HepG2 (cell line): ENCODE results near the gene IL17RB. TPM values are rescaled to one million over a fixed set of nuclear protein-coding genes. Genes with fewer than 3 reads are reported as not detected.

ENCODE experiments used
- ESRRA ChIP-seq: sonication (generic); formaldehyde crosslinking; IDR thresholded peaks from 2 replicates; pipeline ENCODE4 v1.5.1; 2020; ENCODE audit warnings: mild to moderate bottlenecking, low read depth, missing genetic modification reagents
- GATAD2A ChIP-seq: IDR thresholded peaks from 2 replicates; pipeline ENCODE4 v1.6.1; 2016
- KDM2A ChIP-seq: sonication (generic); formaldehyde crosslinking; IDR thresholded peaks from 2 replicates; pipeline ENCODE4 v1.4.0; 2020; ENCODE audit warnings: low read depth, missing genetic modification reagents, borderline replicate concordance
- MEIS1 ChIP-seq: sonication (generic); formaldehyde crosslinking; IDR thresholded peaks from 2 replicates; pipeline ENCODE4 v1.9.0; 2021; ENCODE audit warnings: mild to moderate bottlenecking, missing genetic modification reagents, moderate library complexity, borderline replicate concordance
- MXI1 ChIP-seq: IDR thresholded peaks from 3 replicates; pipeline ENCODE4 v1.6.1; 2012; ENCODE audit warnings: low read depth, low read length, inconsistent platforms, borderline replicate concordance
- NFRKB ChIP-seq: fragments of 450-650 bp; IDR thresholded peaks from 2 replicates; pipeline ENCODE4 v1.6.1; 2017
- PAWR ChIP-seq: sonication (generic); formaldehyde crosslinking; IDR thresholded peaks from 2 replicates; pipeline ENCODE4 v1.4.0; 2020; ENCODE audit warnings: missing genetic modification reagents, mild to moderate bottlenecking, borderline replicate concordance
- RFX3 ChIP-seq: IDR thresholded peaks from 2 replicates; pipeline ENCODE4 v1.6.1; 2016; ENCODE audit warnings: missing biosample characterization, missing genetic modification reagents
- ZFP1 ChIP-seq: IDR thresholded peaks from 2 replicates; pipeline ENCODE4 v1.6.1; 2016
- ZNF143 ChIP-seq: sonication (generic); formaldehyde crosslinking; IDR thresholded peaks from 2 replicates; pipeline ENCODE4 v1.4.0; 2020; ENCODE audit warnings: missing genetic modification reagents
- ZNF264 ChIP-seq: sonication (generic); formaldehyde crosslinking; IDR thresholded peaks from 2 replicates; pipeline ENCODE4 v1.4.0; 2020; ENCODE audit warnings: missing genetic modification reagents
- ZNF343 ChIP-seq: sonication (generic); formaldehyde crosslinking; IDR thresholded peaks from 2 replicates; pipeline ENCODE4 v1.4.0; 2020; ENCODE audit warnings: mild to moderate bottlenecking, missing genetic modification reagents
- ZNF431 ChIP-seq: sonication (generic); formaldehyde crosslinking; IDR thresholded peaks from 2 replicates; pipeline ENCODE4 v1.9.0; 2022; ENCODE audit warnings: missing genetic modification reagents, low read depth, mild to moderate bottlenecking, borderline replicate concordance
- polyA plus RNA-seq, 8 experiments: library from polyadenylated mRNA; depleted of rRNA in 3 of 8; stranded (reverse) in 7 of 8; unstranded in 1 of 8; fragments of >200 nt; fragmentation: Illumina TruSeq in 4 of 8; extraction: Trizol in 4 of 8; gene quantifications; 2 replicates each; pipeline versions ENCODE4 v1.2.1 to v1.2.3, GENCODE V29; 2011 to 2016; ENCODE audit warnings: low read depth in 4 of 8, missing spikeins in 1 of 8, mixed read lengths in 1 of 8; ENCODE audit not compliant: insufficient read depth in 1 of 8
- total RNA-seq, 5 experiments: library from RNA; depleted of rRNA; stranded (reverse); fragments of >200 nt; fragmentation: Illumina TruSeq; extraction: Trizol; gene quantifications; 2 replicates each; pipeline ENCODE4 v1.2.3, GENCODE V29; 2016; ENCODE audit warnings: low read depth in 1 of 5
- TF ChIP-seq, protein P1 (sequence below): sonication (generic); formaldehyde crosslinking; IDR thresholded peaks from 2 replicates; pipeline ENCODE4 v1.5.0; 2020; ENCODE audit warnings: mild to moderate bottlenecking, low read depth, missing genetic modification reagents, borderline replicate concordance
- TF ChIP-seq, protein P2 (sequence below): sonication (generic); formaldehyde crosslinking; IDR thresholded peaks from 2 replicates; pipeline ENCODE4 v1.4.0; 2020; ENCODE audit warnings: missing genetic modification reagents
- TF ChIP-seq, protein P3 (sequence below): sonication (generic); formaldehyde crosslinking; IDR thresholded peaks from 2 replicates; pipeline ENCODE4 v1.4.0; 2020; ENCODE audit warnings: missing genetic modification reagents, borderline replicate concordance
- TF ChIP-seq, protein P4 (sequence below): sonication (generic); formaldehyde crosslinking; IDR thresholded peaks from 2 replicates; pipeline ENCODE4 v1.4.0; 2020; ENCODE audit warnings: mild to moderate bottlenecking, missing genetic modification reagents

Gene IL17RB
- total and polyA plus RNA-seq, 2 of the 13 experiments (the other 11 are each of a cell fraction or from before 2014, with no cell fraction given), result 130 to 190 TPM

DNA sequence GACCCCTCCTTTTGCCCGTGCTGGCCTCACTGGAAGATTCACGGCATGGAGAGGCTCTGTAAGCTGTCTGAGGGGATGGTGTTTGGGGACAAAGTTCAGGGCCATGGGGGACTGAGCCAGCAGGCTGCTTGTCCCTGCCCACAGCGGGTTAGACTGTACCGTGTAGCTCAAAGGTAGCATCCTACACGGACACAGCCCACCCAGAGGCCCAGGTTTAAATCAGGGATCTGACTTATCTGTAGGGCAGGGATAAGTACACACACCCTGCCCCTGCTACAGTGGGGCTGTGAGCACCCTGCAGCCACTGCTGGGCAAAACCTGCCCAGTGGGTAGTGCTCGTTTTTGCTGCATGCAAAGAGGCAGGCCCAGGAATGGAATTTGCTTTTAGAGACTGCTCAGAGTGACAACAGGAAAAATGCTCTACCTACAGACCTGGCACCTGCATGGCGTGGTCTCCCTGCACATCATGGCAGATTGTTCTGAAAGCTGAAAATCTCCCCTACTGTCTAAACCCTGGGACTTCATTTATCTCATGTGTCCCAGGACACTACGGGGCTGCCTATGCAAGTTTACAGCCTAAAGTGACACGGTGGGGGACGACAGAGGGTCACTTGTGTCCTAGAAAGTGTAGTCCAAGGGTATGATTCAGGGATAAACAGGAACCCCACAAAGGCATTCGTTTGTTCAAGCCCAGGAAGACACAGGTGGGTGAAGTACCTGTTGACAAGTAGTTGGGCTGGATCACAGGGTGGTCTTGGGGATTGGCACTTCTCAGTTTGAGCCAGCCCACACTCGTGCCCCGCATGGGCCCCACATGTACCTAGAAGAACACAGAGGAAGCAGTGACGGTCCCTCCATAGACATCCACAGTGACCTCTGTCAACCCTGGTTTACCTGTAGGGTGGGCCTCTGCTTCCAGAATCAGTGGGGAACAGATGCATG, 27.9 kb upstream of the IL17RB start (continued):
- TF ChIP-seq MEIS1 (CRISPR knock-in tag) (no peak), NFRKB (no peak), RFX3 (no peak), ZNF343 (CRISPR knock-in tag) (no peak), ZNF264 (0 out of 2 replicates have a peak, but pooled peaks have one; percentile 35), ZNF431 (CRISPR knock-in tag) (no peak), ZNF143 (CRISPR knock-in tag) (no peak), KDM2A (CRISPR knock-in tag) (no peak; the same call in 1 of the 2 replicates), MXI1 (no peak; the same call in 2 of the 3 replicates), ESRRA (CRISPR knock-in tag) (peak; percentile 54; the same call in 1 of the 2 replicates), GATAD2A (CRISPR knock-in tag) (peak; percentile 65), ZFP1 (CRISPR knock-in tag) (no peak), PAWR (CRISPR knock-in tag) (no peak)
- TF ChIP-seq, protein P1, sequence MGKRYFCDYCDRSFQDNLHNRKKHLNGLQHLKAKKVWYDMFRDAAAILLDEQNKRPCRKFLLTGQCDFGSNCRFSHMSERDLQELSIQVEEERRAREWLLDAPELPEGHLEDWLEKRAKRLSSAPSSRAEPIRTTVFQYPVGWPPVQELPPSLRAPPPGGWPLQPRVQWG, result no peak
- TF ChIP-seq, protein P2, sequence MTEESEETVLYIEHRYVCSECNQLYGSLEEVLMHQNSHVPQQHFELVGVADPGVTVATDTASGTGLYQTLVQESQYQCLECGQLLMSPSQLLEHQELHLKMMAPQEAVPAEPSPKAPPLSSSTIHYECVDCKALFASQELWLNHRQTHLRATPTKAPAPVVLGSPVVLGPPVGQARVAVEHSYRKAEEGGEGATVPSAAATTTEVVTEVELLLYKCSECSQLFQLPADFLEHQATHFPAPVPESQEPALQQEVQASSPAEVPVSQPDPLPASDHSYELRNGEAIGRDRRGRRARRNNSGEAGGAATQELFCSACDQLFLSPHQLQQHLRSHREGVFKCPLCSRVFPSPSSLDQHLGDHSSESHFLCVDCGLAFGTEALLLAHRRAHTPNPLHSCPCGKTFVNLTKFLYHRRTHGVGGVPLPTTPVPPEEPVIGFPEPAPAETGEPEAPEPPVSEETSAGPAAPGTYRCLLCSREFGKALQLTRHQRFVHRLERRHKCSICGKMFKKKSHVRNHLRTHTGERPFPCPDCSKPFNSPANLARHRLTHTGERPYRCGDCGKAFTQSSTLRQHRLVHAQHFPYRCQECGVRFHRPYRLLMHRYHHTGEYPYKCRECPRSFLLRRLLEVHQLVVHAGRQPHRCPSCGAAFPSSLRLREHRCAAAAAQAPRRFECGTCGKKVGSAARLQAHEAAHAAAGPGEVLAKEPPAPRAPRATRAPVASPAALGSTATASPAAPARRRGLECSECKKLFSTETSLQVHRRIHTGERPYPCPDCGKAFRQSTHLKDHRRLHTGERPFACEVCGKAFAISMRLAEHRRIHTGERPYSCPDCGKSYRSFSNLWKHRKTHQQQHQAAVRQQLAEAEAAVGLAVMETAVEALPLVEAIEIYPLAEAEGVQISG (CRISPR knock-in tag), result no peak
- TF ChIP-seq, protein P3, sequence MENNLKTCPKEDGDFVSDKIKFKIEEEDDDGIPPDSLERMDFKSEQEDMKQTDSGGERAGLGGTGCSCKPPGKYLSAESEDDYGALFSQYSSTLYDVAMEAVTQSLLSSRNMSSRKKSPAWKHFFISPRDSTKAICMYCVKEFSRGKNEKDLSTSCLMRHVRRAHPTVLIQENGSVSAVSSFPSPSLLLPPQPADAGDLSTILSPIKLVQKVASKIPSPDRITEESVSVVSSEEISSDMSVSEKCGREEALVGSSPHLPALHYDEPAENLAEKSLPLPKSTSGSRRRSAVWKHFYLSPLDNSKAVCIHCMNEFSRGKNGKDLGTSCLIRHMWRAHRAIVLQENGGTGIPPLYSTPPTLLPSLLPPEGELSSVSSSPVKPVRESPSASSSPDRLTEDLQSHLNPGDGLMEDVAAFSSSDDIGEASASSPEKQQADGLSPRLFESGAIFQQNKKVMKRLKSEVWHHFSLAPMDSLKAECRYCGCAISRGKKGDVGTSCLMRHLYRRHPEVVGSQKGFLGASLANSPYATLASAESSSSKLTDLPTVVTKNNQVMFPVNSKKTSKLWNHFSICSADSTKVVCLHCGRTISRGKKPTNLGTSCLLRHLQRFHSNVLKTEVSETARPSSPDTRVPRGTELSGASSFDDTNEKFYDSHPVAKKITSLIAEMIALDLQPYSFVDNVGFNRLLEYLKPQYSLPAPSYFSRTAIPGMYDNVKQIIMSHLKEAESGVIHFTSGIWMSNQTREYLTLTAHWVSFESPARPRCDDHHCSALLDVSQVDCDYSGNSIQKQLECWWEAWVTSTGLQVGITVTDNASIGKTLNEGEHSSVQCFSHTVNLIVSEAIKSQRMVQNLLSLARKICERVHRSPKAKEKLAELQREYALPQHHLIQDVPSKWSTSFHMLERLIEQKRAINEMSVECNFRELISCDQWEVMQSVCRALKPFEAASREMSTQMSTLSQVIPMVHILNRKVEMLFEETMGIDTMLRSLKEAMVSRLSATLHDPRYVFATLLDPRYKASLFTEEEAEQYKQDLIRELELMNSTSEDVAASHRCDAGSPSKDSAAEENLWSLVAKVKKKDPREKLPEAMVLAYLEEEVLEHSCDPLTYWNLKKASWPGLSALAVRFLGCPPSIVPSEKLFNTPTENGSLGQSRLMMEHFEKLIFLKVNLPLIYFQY (CRISPR knock-in tag), result 0 out of 2 replicates have a peak, but pooled peaks have one; percentile 45
- TF ChIP-seq, protein P4, sequence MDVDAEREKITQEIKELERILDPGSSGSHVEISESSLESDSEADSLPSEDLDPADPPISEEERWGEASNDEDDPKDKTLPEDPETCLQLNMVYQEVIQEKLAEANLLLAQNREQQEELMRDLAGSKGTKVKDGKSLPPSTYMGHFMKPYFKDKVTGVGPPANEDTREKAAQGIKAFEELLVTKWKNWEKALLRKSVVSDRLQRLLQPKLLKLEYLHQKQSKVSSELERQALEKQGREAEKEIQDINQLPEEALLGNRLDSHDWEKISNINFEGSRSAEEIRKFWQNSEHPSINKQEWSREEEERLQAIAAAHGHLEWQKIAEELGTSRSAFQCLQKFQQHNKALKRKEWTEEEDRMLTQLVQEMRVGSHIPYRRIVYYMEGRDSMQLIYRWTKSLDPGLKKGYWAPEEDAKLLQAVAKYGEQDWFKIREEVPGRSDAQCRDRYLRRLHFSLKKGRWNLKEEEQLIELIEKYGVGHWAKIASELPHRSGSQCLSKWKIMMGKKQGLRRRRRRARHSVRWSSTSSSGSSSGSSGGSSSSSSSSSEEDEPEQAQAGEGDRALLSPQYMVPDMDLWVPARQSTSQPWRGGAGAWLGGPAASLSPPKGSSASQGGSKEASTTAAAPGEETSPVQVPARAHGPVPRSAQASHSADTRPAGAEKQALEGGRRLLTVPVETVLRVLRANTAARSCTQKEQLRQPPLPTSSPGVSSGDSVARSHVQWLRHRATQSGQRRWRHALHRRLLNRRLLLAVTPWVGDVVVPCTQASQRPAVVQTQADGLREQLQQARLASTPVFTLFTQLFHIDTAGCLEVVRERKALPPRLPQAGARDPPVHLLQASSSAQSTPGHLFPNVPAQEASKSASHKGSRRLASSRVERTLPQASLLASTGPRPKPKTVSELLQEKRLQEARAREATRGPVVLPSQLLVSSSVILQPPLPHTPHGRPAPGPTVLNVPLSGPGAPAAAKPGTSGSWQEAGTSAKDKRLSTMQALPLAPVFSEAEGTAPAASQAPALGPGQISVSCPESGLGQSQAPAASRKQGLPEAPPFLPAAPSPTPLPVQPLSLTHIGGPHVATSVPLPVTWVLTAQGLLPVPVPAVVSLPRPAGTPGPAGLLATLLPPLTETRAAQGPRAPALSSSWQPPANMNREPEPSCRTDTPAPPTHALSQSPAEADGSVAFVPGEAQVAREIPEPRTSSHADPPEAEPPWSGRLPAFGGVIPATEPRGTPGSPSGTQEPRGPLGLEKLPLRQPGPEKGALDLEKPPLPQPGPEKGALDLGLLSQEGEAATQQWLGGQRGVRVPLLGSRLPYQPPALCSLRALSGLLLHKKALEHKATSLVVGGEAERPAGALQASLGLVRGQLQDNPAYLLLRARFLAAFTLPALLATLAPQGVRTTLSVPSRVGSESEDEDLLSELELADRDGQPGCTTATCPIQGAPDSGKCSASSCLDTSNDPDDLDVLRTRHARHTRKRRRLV (CRISPR knock-in tag), result no peak
